ENCODE results near the gene ACIN1.

The ACIN1 gene

GRCh38 chr14:23066855-23067744 lies 27.8 kb downstream of the ACIN1 start:
- TF ChIP-seq CEBPB (IDR thresholded peaks at IDR 0.05): no peak
- TF ChIP-seq YY1 (IDR thresholded peaks at IDR 0.05; ENCODE audit: low read depth): no peak
- no peak for TF ChIP-seq EP300 (IDR thresholded peaks at IDR 0.05; ENCODE audit: borderline replicate concordance)
- TF ChIP-seq, protein P1, sequence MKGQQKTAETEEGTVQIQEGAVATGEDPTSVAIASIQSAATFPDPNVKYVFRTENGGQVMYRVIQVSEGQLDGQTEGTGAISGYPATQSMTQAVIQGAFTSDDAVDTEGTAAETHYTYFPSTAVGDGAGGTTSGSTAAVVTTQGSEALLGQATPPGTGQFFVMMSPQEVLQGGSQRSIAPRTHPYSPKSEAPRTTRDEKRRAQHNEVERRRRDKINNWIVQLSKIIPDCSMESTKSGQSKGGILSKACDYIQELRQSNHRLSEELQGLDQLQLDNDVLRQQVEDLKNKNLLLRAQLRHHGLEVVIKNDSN (IDR thresholded peaks at IDR 0.05): no peak
- no peak for TF ChIP-seq TCF12 (IDR thresholded peaks at IDR 0.05; ENCODE audit: low read depth)
- TF ChIP-seq, protein P2, sequence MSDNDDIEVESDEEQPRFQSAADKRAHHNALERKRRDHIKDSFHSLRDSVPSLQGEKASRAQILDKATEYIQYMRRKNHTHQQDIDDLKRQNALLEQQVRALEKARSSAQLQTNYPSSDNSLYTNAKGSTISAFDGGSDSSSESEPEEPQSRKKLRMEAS (IDR thresholded peaks at IDR 0.05): no peak
- no peak for TF ChIP-seq TAF1 (IDR thresholded peaks at IDR 0.05; ENCODE audit: low read depth)
- TF ChIP-seq TEAD4 (IDR thresholded peaks at IDR 0.05): no peak
- no peak for TF ChIP-seq EGR1 (IDR thresholded peaks at IDR 0.05)
- no peak for TF ChIP-seq CREB1 (IDR thresholded peaks at IDR 0.05; ENCODE audit: low read depth)
- TF ChIP-seq FOXM1 (IDR thresholded peaks at IDR 0.05; ENCODE audit: borderline replicate concordance, low read depth): no peak
- TF ChIP-seq REST (IDR thresholded peaks at IDR 0.05; ENCODE audit: low read depth): no peak
- TF ChIP-seq NFIC (IDR thresholded peaks at IDR 0.05): no peak
- no peak for TF ChIP-seq ZBTB7A (IDR thresholded peaks at IDR 0.05; ENCODE audit: low read depth)
- no peak for TF ChIP-seq RAD21 (IDR thresholded peaks at IDR 0.05; ENCODE audit: low read depth)

GRCh38 chr14:23066368-23066767 lies 28.6 kb downstream of the ACIN1 start:
- TF ChIP-seq EP300 (IDR thresholded peaks at IDR 0.05; ENCODE audit: borderline replicate concordance) (no peak), REST (IDR thresholded peaks at IDR 0.05; ENCODE audit: low read depth) (no peak), TCF12 (IDR thresholded peaks at IDR 0.05; ENCODE audit: low read depth) (no peak), CEBPB (IDR thresholded peaks at IDR 0.05) (no peak), YY1 (IDR thresholded peaks at IDR 0.05; ENCODE audit: low read depth) (no peak)

- TF ChIP-seq TAF1 (IDR thresholded peaks at IDR 0.05; ENCODE audit: low read depth) (no peak), CREB1 (IDR thresholded peaks at IDR 0.05; ENCODE audit: low read depth) (no peak), REST (IDR thresholded peaks at IDR 0.05; ENCODE audit: low read depth) (no peak), ZBTB7A (IDR thresholded peaks at IDR 0.05; ENCODE audit: low read depth) (no peak), TEAD4 (IDR thresholded peaks at IDR 0.05) (no peak), TCF12 (IDR thresholded peaks at IDR 0.05; ENCODE audit: low read depth) (no peak), EGR1 (IDR thresholded peaks at IDR 0.05) (no peak), FOXM1 (IDR thresholded peaks at IDR 0.05; ENCODE audit: borderline replicate concordance, low read depth) (no peak), RAD21 (IDR thresholded peaks at IDR 0.05; ENCODE audit: low read depth) (no peak), YY1 (IDR thresholded peaks at IDR 0.05; ENCODE audit: low read depth) (no peak), CEBPB (IDR thresholded peaks at IDR 0.05) (no peak), EP300 (IDR thresholded peaks at IDR 0.05; ENCODE audit: borderline replicate concordance) (no peak), NFIC (IDR thresholded peaks at IDR 0.05) (no peak)
- TF ChIP-seq, protein P1 (IDR thresholded peaks at IDR 0.05): no peak
- TF ChIP-seq, protein P2 (IDR thresholded peaks at IDR 0.05): no peak
These were observed 31.3 kb downstream of the ACIN1 start for GRCh38 chr14:23063601-23064000.

DNA sequence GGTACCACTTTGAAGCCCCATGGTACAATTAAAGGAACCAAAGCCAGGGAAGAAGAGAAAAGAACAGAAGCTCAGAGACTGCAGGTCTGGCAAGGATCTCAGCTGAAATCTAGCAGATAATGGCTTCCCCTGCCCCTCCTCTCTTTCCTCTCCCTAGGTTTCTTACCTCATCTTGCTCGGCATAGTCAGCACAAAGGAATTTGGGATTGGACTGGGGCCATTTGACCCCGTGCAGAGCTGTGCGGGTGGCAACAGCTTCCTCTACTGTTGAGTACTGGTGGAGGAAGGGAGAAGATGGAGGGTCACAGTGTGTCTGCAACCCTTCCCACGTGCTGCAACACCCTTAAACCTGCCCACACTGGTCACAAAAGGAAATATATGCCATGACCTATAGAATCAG lies 32.9 kb downstream of the ACIN1 start:
- TF ChIP-seq RAD21 (IDR thresholded peaks at IDR 0.05; ENCODE audit: low read depth): 0 out of 2 replicates have a peak, but pooled peaks have one; percentile 14
- no peak for TF ChIP-seq CREB1 (IDR thresholded peaks at IDR 0.05; ENCODE audit: low read depth)
- peak; percentile 92 for TF ChIP-seq TEAD4 (IDR thresholded peaks at IDR 0.05)
- TF ChIP-seq TCF12 (IDR thresholded peaks at IDR 0.05; ENCODE audit: low read depth): peak; percentile 74
- TF ChIP-seq NFIC (IDR thresholded peaks at IDR 0.05): peak; percentile 92
- TF ChIP-seq, protein P2 (IDR thresholded peaks at IDR 0.05): peak; percentile 75
- TF ChIP-seq, protein P1 (IDR thresholded peaks at IDR 0.05): peak; percentile 57
- TF ChIP-seq TAF1 (IDR thresholded peaks at IDR 0.05; ENCODE audit: low read depth): no peak
- TF ChIP-seq YY1 (IDR thresholded peaks at IDR 0.05; ENCODE audit: low read depth): peak; percentile 78
- no peak for TF ChIP-seq ZBTB7A (IDR thresholded peaks at IDR 0.05; ENCODE audit: low read depth)
- no peak for TF ChIP-seq FOXM1 (IDR thresholded peaks at IDR 0.05; ENCODE audit: borderline replicate concordance, low read depth)
- TF ChIP-seq EGR1 (IDR thresholded peaks at IDR 0.05): no peak
- TF ChIP-seq CEBPB (IDR thresholded peaks at IDR 0.05): peak; percentile 73
- peak; percentile 57; the same call in 1 of the 2 replicates for TF ChIP-seq EP300 (IDR thresholded peaks at IDR 0.05; ENCODE audit: borderline replicate concordance)
- no peak for TF ChIP-seq REST (IDR thresholded peaks at IDR 0.05; ENCODE audit: low read depth)

Measured in Ishikawa (cell line).